OCI-LY1 (cell line): ENCODE results near the gene LAMC3.

Source experiments
- CTCF ChIP-seq: fragments of 200-600 bp; sonication (generic), shearing (Covaris generic); IDR thresholded peaks from 2 replicates; pipeline ENCODE4 v1.5.1; 2017; ENCODE audit warnings: mild to moderate bottlenecking, antibody characterized with exemption, low read length, moderate library complexity, mixed read lengths
- EZH2 ChIP-seq: fragments of 200-600 bp; sonication (generic), shearing (Covaris generic); IDR thresholded peaks from 2 replicates; pipeline ENCODE4 v1.8.0; 2017; ENCODE audit warnings: borderline replicate concordance, mixed run types, mild to moderate bottlenecking, antibody characterized with exemption, low read length, moderate library complexity, mixed read lengths

DNA sequence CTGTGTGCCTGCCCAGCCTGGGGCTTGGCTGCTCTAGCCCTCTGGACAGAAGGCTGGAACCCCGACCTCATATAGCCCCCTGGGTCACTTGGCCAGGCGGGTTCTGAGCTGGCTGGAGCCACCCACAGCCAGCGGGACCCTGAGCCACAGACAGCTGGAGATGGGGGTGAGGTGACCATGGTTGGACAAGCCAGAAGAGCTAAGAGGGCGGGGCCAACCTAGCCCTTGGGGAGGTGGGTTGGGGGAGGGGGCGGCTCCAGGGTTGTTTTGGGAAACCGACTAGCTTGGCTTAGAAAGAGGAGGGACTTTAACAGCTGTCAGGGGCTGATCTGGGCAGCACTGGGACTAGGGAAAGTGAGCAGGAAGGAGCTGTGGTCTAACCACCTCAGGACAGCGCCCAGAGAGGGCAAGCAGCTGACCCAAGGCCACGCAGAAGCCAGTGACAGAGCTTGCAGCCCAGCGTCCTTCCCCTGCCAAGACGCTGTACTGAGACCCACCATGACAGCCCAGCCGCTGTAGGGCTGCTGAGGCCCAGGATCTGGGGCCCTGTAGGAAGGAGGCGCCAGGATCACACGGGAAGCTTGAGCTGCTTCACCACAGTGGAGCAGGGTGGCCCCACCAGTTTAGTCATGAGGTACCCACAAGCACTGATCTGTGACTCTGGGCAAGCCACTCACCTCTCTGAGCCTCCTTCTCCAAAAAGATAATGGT is 89.6 kb downstream of the LAMC3 start:
- TF ChIP-seq CTCF (no peak), EZH2 (no peak)
